IMR-90 (cell line): ENCODE data around the gene PITRM1. TPM values are rescaled to one million over a fixed set of nuclear protein-coding genes. Genes with fewer than 3 reads are reported as not detected.

Experiments used
- ATAC-seq: fragments of 200-7000 bp; cut with Tn5 transposase; 2 replicates; pipeline ENCODE4 v1.9.1; 2020; ENCODE audit warnings: low read depth, mild to moderate bottlenecking, moderate library complexity
- BruUV-seq: library from RNA; stranded (reverse); fragments of 400-500 nt; replicated peaks from 2 replicates; lab custom pipeline; 2021; lab: Mats Ljungman, UMichigan
- CTCF ChIA-PET: fragments of 300-600 bp; formaldehyde crosslinking; extraction: SDS; loops from one replicate; lab custom pipeline; 2021; ENCODE audit warnings: antibody characterized with exemption; lab: Yijun Ruan, JAX
- POLR2A ChIA-PET: fragments of 300-600 bp; sonication (Branson Sonifier 250); formaldehyde crosslinking; loops from one replicate; lab custom pipeline; 2022; ENCODE audit warnings: antibody characterized with exemption; ENCODE audit not compliant: unreplicated experiment; lab: Charles Lee
- DNase-seq: peaks from one replicate; pipeline ENCODE4 v3.0.0; 2013
- H2AFZ ChIP-seq: replicated peaks from 2 replicates; pipeline ENCODE3; 2013; ENCODE audit warnings: low read length, mild to moderate bottlenecking; ENCODE audit not compliant: poor library complexity
- H2AK5ac ChIP-seq: 2 replicates; pipeline ENCODE4 v1.6.1; 2013; ENCODE audit warnings: low read depth, low read length, inconsistent platforms
- H2AK9ac ChIP-seq: replicated peaks from 2 replicates; pipeline ENCODE3; 2013; ENCODE audit warnings: mild to moderate bottlenecking, low read depth, low read length, moderate library complexity; ENCODE audit not compliant: poor library complexity
- H2BK120ac ChIP-seq: 2 replicates; pipeline ENCODE4 v1.6.1; 2013; ENCODE audit warnings: low read depth, low read length, inconsistent platforms
- H2BK15ac ChIP-seq: 3 replicates; pipeline ENCODE4 v1.6.1; 2013; ENCODE audit warnings: low read depth, low read length, inconsistent platforms
- H2BK20ac ChIP-seq: 2 replicates; pipeline ENCODE4 v1.6.1; 2013; ENCODE audit warnings: low read depth, mild to moderate bottlenecking, inconsistent platforms, low read length, moderate library complexity
- H2BK5ac ChIP-seq: 2 replicates; pipeline ENCODE4 v1.6.1; 2013; ENCODE audit warnings: mild to moderate bottlenecking, low read depth, low read length, inconsistent platforms; ENCODE audit not compliant: poor library complexity, severe bottlenecking
- H3K14ac ChIP-seq: replicated peaks from 2 replicates; pipeline ENCODE4 v1.6.1; 2013; ENCODE audit warnings: low read depth, low read length, inconsistent platforms
- H3K18ac ChIP-seq: 2 replicates; pipeline ENCODE4 v1.6.1; 2013; ENCODE audit warnings: low read depth, low read length, control low read depth
- H3K23ac ChIP-seq: 2 replicates; pipeline ENCODE4 v1.6.1; 2013; ENCODE audit warnings: low read depth, low read length, inconsistent platforms
- H3K27ac ChIP-seq: 2 replicates; pipeline ENCODE4 v1.5.1; 2013; ENCODE audit warnings: mild to moderate bottlenecking, control low read depth, low read length; ENCODE audit not compliant: insufficient read depth
- H3K27me3 ChIP-seq: 2 replicates; pipeline ENCODE4 v1.6.1; 2013; ENCODE audit warnings: low read length; ENCODE audit not compliant: control insufficient read depth, insufficient read depth
- H3K36me3 ChIP-seq: 2 replicates; pipeline ENCODE4 v1.6.1; 2013; ENCODE audit warnings: low read length, mixed read lengths; ENCODE audit not compliant: control insufficient read depth, insufficient read depth
- H3K4ac ChIP-seq: 2 replicates; pipeline ENCODE4 v1.6.1; 2013; ENCODE audit warnings: low read depth, low read length, inconsistent platforms
- H3K4me1 ChIP-seq: 2 replicates; pipeline ENCODE4 v1.6.1; 2013; ENCODE audit warnings: low read length, mixed read lengths; ENCODE audit not compliant: control insufficient read depth, insufficient read depth
- H3K4me2 ChIP-seq: 2 replicates; pipeline ENCODE4 v1.6.1; 2013; ENCODE audit warnings: low read depth, mild to moderate bottlenecking, control low read depth, low read length, moderate library complexity
- H3K4me3 ChIP-seq: 2 replicates; pipeline ENCODE4 v1.5.1; 2013; ENCODE audit warnings: low read depth, mild to moderate bottlenecking, control low read depth, low read length, moderate library complexity; ENCODE audit not compliant: insufficient read depth
- H3K56ac ChIP-seq: 2 replicates; pipeline ENCODE4 v1.6.1; 2013; ENCODE audit warnings: low read length, inconsistent platforms; ENCODE audit not compliant: insufficient read depth; ENCODE audit errors: extremely low read depth
- H3K79me1 ChIP-seq, 2 experiments: 2 replicates each; pipeline ENCODE4 v1.6.1; 2013; ENCODE audit warnings: low read length in 2 of 2, inconsistent platforms in 1 of 2, low read depth in 1 of 2
- H3K9ac ChIP-seq: 2 replicates; pipeline ENCODE4 v1.6.1; 2013; ENCODE audit warnings: low read depth, low read length, control low read depth
- H3K9me1 ChIP-seq: 2 replicates; pipeline ENCODE4 v1.6.1; 2013; ENCODE audit warnings: low read length, inconsistent platforms; ENCODE audit not compliant: insufficient read depth
- H3K9me3 ChIP-seq: 2 replicates; pipeline ENCODE4 v1.6.1; 2013; ENCODE audit warnings: low read length; ENCODE audit not compliant: control insufficient read depth, insufficient read depth
- H4K20me1 ChIP-seq: 2 replicates; pipeline ENCODE4 v1.6.1; 2013; ENCODE audit warnings: low read length, inconsistent platforms; ENCODE audit not compliant: insufficient read depth
- H4K5ac ChIP-seq: 2 replicates; pipeline ENCODE4 v1.6.1; 2013; ENCODE audit warnings: mild to moderate bottlenecking, low read depth, low read length, control low read depth
- H4K8ac ChIP-seq, 2 experiments: 2 replicates each; pipeline ENCODE4 v1.6.1; 2013; ENCODE audit warnings: low read depth in 2 of 2, low read length in 2 of 2, control low read depth in 1 of 2, inconsistent platforms in 1 of 2
- H4K91ac ChIP-seq: 2 replicates; pipeline ENCODE4 v1.6.1; 2013; ENCODE audit warnings: low read depth, low read length, inconsistent platforms; ENCODE audit not compliant: insufficient read depth
- BHLHE40 ChIP-seq: fragments of 150-350 bp; IDR thresholded peaks from 2 replicates; pipeline ENCODE4 v1.6.1; 2016; ENCODE audit warnings: mild to moderate bottlenecking, low read depth, low read length
- MAFK ChIP-seq: IDR thresholded peaks from 2 replicates; pipeline ENCODE4 v1.6.1; 2012; ENCODE audit warnings: low read depth, low read length, improper control_type of control experiment
- MAZ ChIP-seq: IDR thresholded peaks from 2 replicates; pipeline ENCODE4 v1.6.1; 2012; ENCODE audit warnings: low read depth, mild to moderate bottlenecking, low read length, improper control_type of control experiment, moderate library complexity, borderline replicate concordance
- NFE2L2 ChIP-seq: fragments of 150-350 bp; IDR thresholded peaks from 2 replicates; pipeline ENCODE4 v1.6.1; 2016; ENCODE audit warnings: low read depth, mild to moderate bottlenecking, low read length
- RFX5 ChIP-seq: IDR thresholded peaks from 2 replicates; pipeline ENCODE4 v1.8.0; 2012; ENCODE audit warnings: low read depth, mild to moderate bottlenecking, low read length, moderate library complexity
- SMC3 ChIP-seq: fragments of 150-350 bp; IDR thresholded peaks from 2 replicates; pipeline ENCODE4 v1.6.1; 2016; ENCODE audit warnings: low read depth, mild to moderate bottlenecking, antibody characterized with exemption, low read length, moderate library complexity
- whole genome bisulfite sequencing, 2 experiments: methylation state at CpG; one replicate each; pipeline versions ENCODE4 v1.1.5 to v1.1.7; 2013; ENCODE audit warnings: missing lambda C conversion rate in 2 of 2; ENCODE audit not compliant: insufficient read length in 1 of 2; ENCODE audit errors: extremely low coverage in 2 of 2; 5-methylcytosine and 5-hydroxymethylcytosine counted together
- dilution Hi-C: fragments of 300-500 bp; cut with HindIII; formaldehyde crosslinking; loops from one replicate; pipeline ENCODE4 v1.14.3; 2018; ENCODE audit warnings: low sequenced_read_pairs; ENCODE audit not compliant: unreplicated experiment
- in situ Hi-C: fragments of 300-500 bp; cut with MboI; formaldehyde crosslinking; loops from 3 replicates; pipeline ENCODE4 v1.14.3; 2019; ENCODE audit warnings: low sequenced_read_pairs, inconsistent platforms, mixed read lengths
- intact Hi-C: fragments of 100-400 bp; cut with micrococcal nuclease; formaldehyde crosslinking; loops from 2 replicates; pipeline ENCODE4 v1.10.0; 2022
- polyA plus RNA-seq, 3 experiments: library from polyadenylated mRNA; depleted of rRNA; stranded (reverse); fragments of >200 nt; gene quantifications; 2 replicates each; pipeline ENCODE4 v1.2.3, GENCODE V29; 2012; ENCODE audit warnings: low replicate concordance in 1 of 3
- total RNA-seq: library from RNA; depleted of rRNA; stranded (reverse); fragments of >200 nt; gene quantifications from 2 replicates; pipeline ENCODE4 v1.2.3, GENCODE V29; 2012

PITRM1 gene
- total and polyA plus RNA-seq, 2 of the 4 experiments (the other 2 are of a cell fraction) = 97.1 to 124 TPM

DNA sequence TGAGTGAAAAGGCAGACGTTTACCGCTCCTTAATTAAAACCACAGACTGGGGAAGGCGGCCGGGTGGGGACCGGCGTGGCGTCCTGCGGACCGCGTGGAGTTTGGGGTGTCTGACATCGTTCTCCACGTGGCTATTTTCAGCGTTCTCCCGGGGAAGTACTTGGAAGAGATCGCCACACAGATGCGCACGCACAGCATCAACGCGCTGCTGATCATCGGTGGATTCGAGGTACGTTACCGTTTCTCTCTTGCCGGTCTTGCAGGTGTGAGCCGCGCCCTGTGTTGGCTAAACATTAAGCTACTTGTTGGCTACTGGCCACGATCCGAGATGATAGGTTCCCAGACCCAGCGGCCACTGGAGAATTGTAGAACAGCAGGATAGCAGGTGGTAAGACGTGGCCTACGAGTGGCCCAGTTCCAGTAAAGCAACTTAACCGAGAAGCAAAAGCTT is 53.9 kb downstream of the PITRM1 start:
- DNase-seq (no peak), ATAC-seq (no peak)
- TF ChIP-seq SMC3 (no peak), BHLHE40 (no peak), NFE2L2 (no peak), MAZ (no peak), RFX5 (no peak), MAFK (no peak)
- Histone ChIP-seq H3K79me1 (peaks cover 40 to 46% of the 10 kb centered on the region in 2 experiments), H3K18ac (no peak overlapping the region), H3K4me2 (no peak overlapping the region), H4K5ac (no peak overlapping the region), H2BK5ac (no peak overlapping the region), H4K8ac (no peak overlapping the region), H3K14ac (no peak overlapping the region), H3K27ac (no peak overlapping the region), H3K56ac (no peak overlapping the region; the same call in 1 of the 2 replicates), H3K9me3 (no peaks in the 10 kb centered on the region), H3K27me3 (no peaks in the 10 kb centered on the region), H3K4me1 (no peaks in the 10 kb centered on the region), H3K9me1 (peaks cover 5% of the 10 kb centered on the region; the same call in 1 of the 2 replicates), H3K4me3 (no peak overlapping the region), H4K20me1 (peaks cover 3% of the 10 kb centered on the region), H2BK120ac (no peak overlapping the region), H2BK15ac (no peak overlapping the region), H2AK9ac (no peak overlapping the region), H3K9ac (no peak overlapping the region), H3K23ac (no peak overlapping the region), H4K91ac (no peak overlapping the region), H2AFZ (no peak overlapping the region), H3K4ac (no peak overlapping the region), H2AK5ac (no peak overlapping the region), H3K36me3 (peaks cover 76% of the 10 kb centered on the region), H2BK20ac (no peak overlapping the region)
- intact Hi-C loops (no loop called here), in situ Hi-C loops (no loop called here), dilution Hi-C loops (no loop called here)
- BruUV-seq = no TSS peak
- POLR2A ChIA-PET = no interaction called here
- CTCF ChIA-PET = no interaction called here
- 97% methylated on average over 19 of the region's 32 CpGs; no CpG with 5 or more reads in 1 of the 2 experiments for WGBS, 2 experiments
